Ishikawa (cell line): ENCODE measurements around the gene TIMM44.

Experiments
- CEBPB ChIP-seq: IDR thresholded peaks from 2 replicates; pipeline ENCODE4 v1.6.1; 2012
- CREB1 ChIP-seq: IDR thresholded peaks from 2 replicates; pipeline ENCODE4 v1.6.1; 2012; ENCODE audit warnings: low read depth
- EGR1 ChIP-seq: IDR thresholded peaks from 2 replicates; pipeline ENCODE4 v1.6.1; 2012
- EP300 ChIP-seq: IDR thresholded peaks from 2 replicates; pipeline ENCODE4 v1.6.1; 2012; ENCODE audit warnings: borderline replicate concordance
- FOXM1 ChIP-seq: IDR thresholded peaks from 2 replicates; pipeline ENCODE4 v1.6.1; 2012; ENCODE audit warnings: low read depth, borderline replicate concordance
- MAX ChIP-seq: IDR thresholded peaks from 2 replicates; pipeline ENCODE4 v1.6.1; 2012
- NFIC ChIP-seq: IDR thresholded peaks from 2 replicates; pipeline ENCODE4 v1.6.1; 2012
- RAD21 ChIP-seq: IDR thresholded peaks from 2 replicates; pipeline ENCODE4 v1.6.1; 2012; ENCODE audit warnings: low read depth
- REST ChIP-seq: IDR thresholded peaks from 2 replicates; pipeline ENCODE4 v1.6.1; 2012; ENCODE audit warnings: low read depth, mild to moderate bottlenecking
- TAF1 ChIP-seq: IDR thresholded peaks from 2 replicates; pipeline ENCODE4 v1.6.1; 2012; ENCODE audit warnings: low read depth, mild to moderate bottlenecking
- TCF12 ChIP-seq: IDR thresholded peaks from 2 replicates; pipeline ENCODE4 v1.6.1; 2012; ENCODE audit warnings: low read depth
- TEAD4 ChIP-seq: IDR thresholded peaks from 2 replicates; pipeline ENCODE4 v1.6.1; 2012
- USF1 ChIP-seq: IDR thresholded peaks from 2 replicates; pipeline ENCODE4 v1.6.1; 2012
- YY1 ChIP-seq: IDR thresholded peaks from 2 replicates; pipeline ENCODE4 v1.6.1; 2012; ENCODE audit warnings: low read depth
- ZBTB7A ChIP-seq: IDR thresholded peaks from 2 replicates; pipeline ENCODE4 v1.6.1; 2012; ENCODE audit warnings: low read depth

The TIMM44 gene

GRCh38 chr19:7898967-7899366 is 44.5 kb downstream of the TIMM44 start:
- TF ChIP-seq TCF12 (no peak), TAF1 (no peak), RAD21 (no peak), EP300 (no peak), NFIC (no peak), REST (no peak), FOXM1 (no peak), TEAD4 (no peak), USF1 (no peak), ZBTB7A (no peak), CEBPB (no peak), EGR1 (no peak), CREB1 (no peak), YY1 (no peak), MAX (no peak)

- TF ChIP-seq MAX (no peak), REST (no peak), FOXM1 (no peak), USF1 (no peak), TEAD4 (no peak), CREB1 (no peak), TAF1 (no peak), EGR1 (no peak), NFIC (no peak), YY1 (no peak), TCF12 (no peak), ZBTB7A (no peak), CEBPB (no peak), EP300 (no peak), RAD21 (no peak)
Measured at GRCh38 chr19:7897292-7897691, 46.2 kb downstream of the TIMM44 start.

- TF ChIP-seq EP300 (no peak), TEAD4 (no peak)
Measured at GRCh38 chr19:7895565-7895964, 47.9 kb downstream of the TIMM44 start.

GRCh38 chr19:7894612-7895309 is 48.7 kb downstream of the TIMM44 start:
- TF ChIP-seq TCF12 (no peak; the same call in 1 of the 2 replicates), CEBPB (no peak), REST (no peak), ZBTB7A (0 out of 2 replicates have a peak, but pooled peaks have one; percentile 52), MAX (no peak), USF1 (no peak), NFIC (peak; percentile 36; the same call in 1 of the 2 replicates), TEAD4 (no peak), RAD21 (no peak), CREB1 (no peak), YY1 (no peak), TAF1 (peak; percentile 35; the same call in 1 of the 2 replicates), EP300 (no peak), EGR1 (0 out of 2 replicates have a peak, but pooled peaks have one; percentile 6), FOXM1 (no peak)
